ENCODE results near the gene OR51B4. TPM values are rescaled to one million over a fixed set of nuclear protein-coding genes. Genes with fewer than 3 reads are reported as not detected.

OR51B4 gene
- total and polyA plus RNA-seq, 9 of the 15 experiments (the other 6 are each of a cell fraction or from before 2014, with no cell fraction given), result 17.1 to 64.6 (median 39.9) TPM

DNA sequence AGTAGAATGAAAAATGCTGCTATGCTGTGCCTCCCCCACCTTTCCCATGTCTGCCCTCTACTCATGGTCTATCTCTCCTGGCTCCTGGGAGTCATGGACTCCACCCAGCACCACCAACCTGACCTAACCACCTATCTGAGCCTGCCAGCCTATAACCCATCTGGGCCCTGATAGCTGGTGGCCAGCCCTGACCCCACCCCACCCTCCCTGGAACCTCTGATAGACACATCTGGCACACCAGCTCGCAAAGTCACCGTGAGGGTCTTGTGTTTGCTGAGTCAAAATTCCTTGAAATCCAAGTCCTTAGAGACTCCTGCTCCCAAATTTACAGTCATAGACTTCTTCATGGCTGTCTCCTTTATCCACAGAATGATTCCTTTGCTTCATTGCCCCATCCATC lies 17.1 kb downstream of the OR51B4 start (continued):
- TF ChIP-seq, protein P1, sequence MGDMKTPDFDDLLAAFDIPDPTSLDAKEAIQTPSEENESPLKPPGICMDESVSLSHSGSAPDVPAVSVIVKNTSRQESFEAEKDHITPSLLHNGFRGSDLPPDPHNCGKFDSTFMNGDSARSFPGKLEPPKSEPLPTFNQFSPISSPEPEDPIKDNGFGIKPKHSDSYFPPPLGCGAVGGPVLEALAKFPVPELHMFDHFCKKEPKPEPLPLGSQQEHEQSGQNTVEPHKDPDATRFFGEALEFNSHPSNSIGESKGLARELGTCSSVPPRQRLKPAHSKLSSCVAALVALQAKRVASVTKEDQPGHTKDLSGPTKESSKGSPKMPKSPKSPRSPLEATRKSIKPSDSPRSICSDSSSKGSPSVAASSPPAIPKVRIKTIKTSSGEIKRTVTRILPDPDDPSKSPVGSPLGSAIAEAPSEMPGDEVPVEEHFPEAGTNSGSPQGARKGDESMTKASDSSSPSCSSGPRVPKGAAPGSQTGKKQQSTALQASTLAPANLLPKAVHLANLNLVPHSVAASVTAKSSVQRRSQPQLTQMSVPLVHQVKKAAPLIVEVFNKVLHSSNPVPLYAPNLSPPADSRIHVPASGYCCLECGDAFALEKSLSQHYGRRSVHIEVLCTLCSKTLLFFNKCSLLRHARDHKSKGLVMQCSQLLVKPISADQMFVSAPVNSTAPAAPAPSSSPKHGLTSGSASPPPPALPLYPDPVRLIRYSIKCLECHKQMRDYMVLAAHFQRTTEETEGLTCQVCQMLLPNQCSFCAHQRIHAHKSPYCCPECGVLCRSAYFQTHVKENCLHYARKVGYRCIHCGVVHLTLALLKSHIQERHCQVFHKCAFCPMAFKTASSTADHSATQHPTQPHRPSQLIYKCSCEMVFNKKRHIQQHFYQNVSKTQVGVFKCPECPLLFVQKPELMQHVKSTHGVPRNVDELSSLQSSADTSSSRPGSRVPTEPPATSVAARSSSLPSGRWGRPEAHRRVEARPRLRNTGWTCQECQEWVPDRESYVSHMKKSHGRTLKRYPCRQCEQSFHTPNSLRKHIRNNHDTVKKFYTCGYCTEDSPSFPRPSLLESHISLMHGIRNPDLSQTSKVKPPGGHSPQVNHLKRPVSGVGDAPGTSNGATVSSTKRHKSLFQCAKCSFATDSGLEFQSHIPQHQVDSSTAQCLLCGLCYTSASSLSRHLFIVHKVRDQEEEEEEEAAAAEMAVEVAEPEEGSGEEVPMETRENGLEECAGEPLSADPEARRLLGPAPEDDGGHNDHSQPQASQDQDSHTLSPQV (IDR thresholded peaks at IDR 0.05), result peak; percentile 91
- TF ChIP-seq KDM5B (IDR thresholded peaks at IDR 0.05; ENCODE audit: insufficient replicate concordance, low read depth, low read length), result no peak
- peak; percentile 74 for TF ChIP-seq MTA2 (IDR thresholded peaks at IDR 0.05; ENCODE audit: low read depth)
- TF ChIP-seq, protein P2, sequence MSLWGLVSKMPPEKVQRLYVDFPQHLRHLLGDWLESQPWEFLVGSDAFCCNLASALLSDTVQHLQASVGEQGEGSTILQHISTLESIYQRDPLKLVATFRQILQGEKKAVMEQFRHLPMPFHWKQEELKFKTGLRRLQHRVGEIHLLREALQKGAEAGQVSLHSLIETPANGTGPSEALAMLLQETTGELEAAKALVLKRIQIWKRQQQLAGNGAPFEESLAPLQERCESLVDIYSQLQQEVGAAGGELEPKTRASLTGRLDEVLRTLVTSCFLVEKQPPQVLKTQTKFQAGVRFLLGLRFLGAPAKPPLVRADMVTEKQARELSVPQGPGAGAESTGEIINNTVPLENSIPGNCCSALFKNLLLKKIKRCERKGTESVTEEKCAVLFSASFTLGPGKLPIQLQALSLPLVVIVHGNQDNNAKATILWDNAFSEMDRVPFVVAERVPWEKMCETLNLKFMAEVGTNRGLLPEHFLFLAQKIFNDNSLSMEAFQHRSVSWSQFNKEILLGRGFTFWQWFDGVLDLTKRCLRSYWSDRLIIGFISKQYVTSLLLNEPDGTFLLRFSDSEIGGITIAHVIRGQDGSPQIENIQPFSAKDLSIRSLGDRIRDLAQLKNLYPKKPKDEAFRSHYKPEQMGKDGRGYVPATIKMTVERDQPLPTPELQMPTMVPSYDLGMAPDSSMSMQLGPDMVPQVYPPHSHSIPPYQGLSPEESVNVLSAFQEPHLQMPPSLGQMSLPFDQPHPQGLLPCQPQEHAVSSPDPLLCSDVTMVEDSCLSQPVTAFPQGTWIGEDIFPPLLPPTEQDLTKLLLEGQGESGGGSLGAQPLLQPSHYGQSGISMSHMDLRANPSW (CRISPR knock-in tag; IDR thresholded peaks at IDR 0.05), result no peak
- peak in 1 of 2 experiments; percentile 71; a peak in 3 of 4 replicates for TF ChIP-seq RCOR1 (IDR thresholded peaks at IDR 0.05; ENCODE audit: borderline replicate concordance in 1 of 2, low read depth in 2 of 2, low read length in 2 of 2)
- TF ChIP-seq NFIC (IDR thresholded peaks at IDR 0.05), result peak; percentile 88
- TF ChIP-seq CREM (IDR thresholded peaks at IDR 0.05; ENCODE audit: low read depth), result peak; percentile 53
- peak; percentile 87; the same call in 1 of the 2 replicates for TF ChIP-seq KLF16 (IDR thresholded peaks at IDR 0.05)
- TF ChIP-seq, protein P3, sequence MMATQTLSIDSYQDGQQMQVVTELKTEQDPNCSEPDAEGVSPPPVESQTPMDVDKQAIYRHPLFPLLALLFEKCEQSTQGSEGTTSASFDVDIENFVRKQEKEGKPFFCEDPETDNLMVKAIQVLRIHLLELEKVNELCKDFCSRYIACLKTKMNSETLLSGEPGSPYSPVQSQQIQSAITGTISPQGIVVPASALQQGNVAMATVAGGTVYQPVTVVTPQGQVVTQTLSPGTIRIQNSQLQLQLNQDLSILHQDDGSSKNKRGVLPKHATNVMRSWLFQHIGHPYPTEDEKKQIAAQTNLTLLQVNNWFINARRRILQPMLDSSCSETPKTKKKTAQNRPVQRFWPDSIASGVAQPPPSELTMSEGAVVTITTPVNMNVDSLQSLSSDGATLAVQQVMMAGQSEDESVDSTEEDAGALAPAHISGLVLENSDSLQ (IDR thresholded peaks at IDR 0.05), result 0 out of 2 replicates have a peak, but pooled peaks have one; percentile 14
- TF ChIP-seq, protein P4, sequence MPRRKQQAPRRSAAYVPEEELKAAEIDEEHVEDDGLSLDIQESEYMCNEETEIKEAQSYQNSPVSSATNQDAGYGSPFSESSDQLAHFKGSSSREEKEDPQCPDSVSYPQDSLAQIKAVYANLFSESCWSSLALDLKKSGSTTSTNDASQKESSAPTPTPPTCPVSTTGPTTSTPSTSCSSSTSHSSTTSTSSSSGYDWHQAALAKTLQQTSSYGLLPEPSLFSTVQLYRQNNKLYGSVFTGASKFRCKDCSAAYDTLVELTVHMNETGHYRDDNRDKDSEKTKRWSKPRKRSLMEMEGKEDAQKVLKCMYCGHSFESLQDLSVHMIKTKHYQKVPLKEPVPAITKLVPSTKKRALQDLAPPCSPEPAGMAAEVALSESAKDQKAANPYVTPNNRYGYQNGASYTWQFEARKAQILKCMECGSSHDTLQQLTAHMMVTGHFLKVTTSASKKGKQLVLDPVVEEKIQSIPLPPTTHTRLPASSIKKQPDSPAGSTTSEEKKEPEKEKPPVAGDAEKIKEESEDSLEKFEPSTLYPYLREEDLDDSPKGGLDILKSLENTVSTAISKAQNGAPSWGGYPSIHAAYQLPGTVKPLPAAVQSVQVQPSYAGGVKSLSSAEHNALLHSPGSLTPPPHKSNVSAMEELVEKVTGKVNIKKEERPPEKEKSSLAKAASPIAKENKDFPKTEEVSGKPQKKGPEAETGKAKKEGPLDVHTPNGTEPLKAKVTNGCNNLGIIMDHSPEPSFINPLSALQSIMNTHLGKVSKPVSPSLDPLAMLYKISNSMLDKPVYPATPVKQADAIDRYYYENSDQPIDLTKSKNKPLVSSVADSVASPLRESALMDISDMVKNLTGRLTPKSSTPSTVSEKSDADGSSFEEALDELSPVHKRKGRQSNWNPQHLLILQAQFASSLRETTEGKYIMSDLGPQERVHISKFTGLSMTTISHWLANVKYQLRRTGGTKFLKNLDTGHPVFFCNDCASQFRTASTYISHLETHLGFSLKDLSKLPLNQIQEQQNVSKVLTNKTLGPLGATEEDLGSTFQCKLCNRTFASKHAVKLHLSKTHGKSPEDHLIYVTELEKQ (CRISPR knock-in tag; IDR thresholded peaks at IDR 0.05), result no peak
- TF ChIP-seq MCM7 (IDR thresholded peaks at IDR 0.05), result no peak
- TF ChIP-seq NRF1 (conservative IDR thresholded peaks at IDR 0.05 in 1 of 2, IDR thresholded peaks at IDR 0.05 in 1 of 2), result no peak
- TF ChIP-seq, protein P5, sequence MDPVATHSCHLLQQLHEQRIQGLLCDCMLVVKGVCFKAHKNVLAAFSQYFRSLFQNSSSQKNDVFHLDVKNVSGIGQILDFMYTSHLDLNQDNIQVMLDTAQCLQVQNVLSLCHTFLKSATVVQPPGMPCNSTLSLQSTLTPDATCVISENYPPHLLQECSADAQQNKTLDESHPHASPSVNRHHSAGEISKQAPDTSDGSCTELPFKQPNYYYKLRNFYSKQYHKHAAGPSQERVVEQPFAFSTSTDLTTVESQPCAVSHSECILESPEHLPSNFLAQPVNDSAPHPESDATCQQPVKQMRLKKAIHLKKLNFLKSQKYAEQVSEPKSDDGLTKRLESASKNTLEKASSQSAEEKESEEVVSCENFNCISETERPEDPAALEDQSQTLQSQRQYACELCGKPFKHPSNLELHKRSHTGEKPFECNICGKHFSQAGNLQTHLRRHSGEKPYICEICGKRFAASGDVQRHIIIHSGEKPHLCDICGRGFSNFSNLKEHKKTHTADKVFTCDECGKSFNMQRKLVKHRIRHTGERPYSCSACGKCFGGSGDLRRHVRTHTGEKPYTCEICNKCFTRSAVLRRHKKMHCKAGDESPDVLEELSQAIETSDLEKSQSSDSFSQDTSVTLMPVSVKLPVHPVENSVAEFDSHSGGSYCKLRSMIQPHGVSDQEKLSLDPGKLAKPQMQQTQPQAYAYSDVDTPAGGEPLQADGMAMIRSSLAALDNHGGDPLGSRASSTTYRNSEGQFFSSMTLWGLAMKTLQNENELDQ (CRISPR knock-in tag; IDR thresholded peaks at IDR 0.05; ENCODE audit: borderline replicate concordance), result no peak
- peak; percentile 60; the same call in 1 of the 2 replicates for TF ChIP-seq ZNF589 (CRISPR knock-in tag; IDR thresholded peaks at IDR 0.05; ENCODE audit: low read depth)
